HPDE6-E6E7 (cell line): ENCODE data around the gene MPST.
A peak's percentile ranks its signal among the peaks of the same experiment; 100 is the strongest.
"Not testable (repeated sequence)": the region's sequence is repeated elsewhere in the genome, so short reads cannot be mapped to it uniquely, and the experiment has no call there.

Experiments
- DNase-seq: peaks from one replicate; pipeline ENCODE4 v3.0.0; 2011; ENCODE audit warnings: missing footprints; ENCODE audit errors: extremely low spot score

MPST gene

DNA sequence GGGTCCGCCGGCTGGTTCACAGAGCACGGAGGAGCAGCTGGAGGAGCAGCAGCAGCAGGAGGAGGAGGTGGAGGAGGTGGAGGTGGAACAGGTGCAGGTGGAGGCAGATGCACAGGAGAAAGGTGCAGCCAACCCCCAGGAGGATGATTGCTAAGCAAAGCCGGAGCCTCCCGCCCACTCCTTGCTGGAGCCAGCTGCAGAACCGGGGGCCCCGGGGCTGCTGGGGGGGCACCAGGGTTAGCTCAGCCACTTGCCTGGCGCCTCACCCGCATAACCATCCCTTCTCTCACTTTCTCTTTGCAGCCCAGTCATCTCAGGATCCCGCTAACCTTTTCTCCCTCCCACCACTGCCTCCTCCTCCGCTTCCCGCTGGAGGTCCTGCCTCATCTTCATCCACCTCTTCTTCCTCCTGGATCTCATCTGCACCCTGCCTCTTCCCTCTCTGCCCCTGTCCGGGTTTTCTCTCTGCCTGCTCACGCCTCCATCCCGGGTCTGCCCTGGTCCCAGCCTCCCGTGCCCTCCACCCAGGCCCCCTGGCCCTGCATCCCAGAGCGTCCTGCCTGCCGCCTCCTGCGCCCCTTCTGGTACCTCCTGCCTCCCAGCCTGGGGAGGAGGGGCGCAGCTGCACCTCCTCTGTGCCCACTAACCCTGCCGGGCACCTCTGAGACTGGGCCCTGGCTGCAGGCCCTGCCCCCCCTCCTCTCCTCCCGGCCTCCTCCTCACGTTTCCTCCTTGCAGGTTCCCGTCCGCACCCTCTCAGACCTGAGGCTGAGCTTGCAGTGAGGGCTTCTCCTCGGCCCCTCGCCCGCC lies 41.5 kb downstream of the MPST start:
- no peak for DNase-seq

DNA sequence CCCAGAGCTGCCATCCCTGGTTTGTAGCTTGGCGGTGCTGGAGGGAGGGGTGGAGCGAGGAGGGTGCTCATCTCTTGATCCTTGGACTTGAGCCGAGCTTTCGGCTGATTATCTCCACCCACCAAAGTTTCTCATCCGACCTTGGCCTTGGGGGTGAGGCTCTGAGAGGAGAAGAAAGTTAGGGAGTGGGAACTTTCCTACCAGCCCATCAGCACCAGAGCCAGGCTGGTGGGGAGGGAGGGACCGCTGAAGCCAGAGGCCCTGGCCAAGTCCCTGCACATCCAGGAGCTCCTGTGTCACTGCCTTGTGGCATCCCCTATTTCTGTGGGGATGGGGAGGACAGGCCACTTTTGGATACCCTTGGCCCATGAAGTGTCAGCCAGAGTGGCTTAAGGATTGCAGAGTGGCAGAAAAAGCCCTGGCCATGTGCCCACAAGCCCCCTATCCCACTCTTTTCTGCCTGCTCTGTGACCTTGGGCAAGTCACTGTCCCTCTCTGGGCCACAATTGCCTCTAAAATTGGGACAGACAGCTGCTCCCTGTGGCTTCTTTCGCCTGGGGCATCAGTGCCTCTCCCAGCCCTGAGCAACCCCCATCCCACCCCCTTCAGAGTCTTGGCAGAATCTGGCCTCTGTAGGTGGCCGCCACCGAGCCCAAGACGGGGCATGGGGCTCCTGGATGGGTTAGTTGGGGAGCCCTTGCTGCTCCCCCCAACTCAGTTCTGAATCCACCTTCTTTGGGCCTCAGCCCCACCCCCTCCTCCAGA lies 42.3 kb downstream of the MPST start:
- no peak for DNase-seq

DNA sequence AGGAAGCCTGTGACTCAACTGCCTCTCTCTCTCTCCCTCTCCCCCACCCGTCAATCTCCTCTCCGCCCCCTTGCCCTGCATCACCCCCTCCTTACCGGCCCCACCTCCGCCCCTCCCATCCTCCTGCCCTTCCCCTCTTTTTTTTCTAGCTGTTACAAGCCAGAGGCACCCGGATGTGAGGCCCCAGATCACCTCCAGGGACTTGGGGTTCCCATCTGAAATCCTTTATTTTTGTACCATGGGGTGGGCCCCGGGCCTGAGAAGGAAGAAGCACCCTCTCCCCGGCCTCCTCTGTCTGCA lies 42.8 kb downstream of the MPST start:
- DNase-seq, result no peak

DNA sequence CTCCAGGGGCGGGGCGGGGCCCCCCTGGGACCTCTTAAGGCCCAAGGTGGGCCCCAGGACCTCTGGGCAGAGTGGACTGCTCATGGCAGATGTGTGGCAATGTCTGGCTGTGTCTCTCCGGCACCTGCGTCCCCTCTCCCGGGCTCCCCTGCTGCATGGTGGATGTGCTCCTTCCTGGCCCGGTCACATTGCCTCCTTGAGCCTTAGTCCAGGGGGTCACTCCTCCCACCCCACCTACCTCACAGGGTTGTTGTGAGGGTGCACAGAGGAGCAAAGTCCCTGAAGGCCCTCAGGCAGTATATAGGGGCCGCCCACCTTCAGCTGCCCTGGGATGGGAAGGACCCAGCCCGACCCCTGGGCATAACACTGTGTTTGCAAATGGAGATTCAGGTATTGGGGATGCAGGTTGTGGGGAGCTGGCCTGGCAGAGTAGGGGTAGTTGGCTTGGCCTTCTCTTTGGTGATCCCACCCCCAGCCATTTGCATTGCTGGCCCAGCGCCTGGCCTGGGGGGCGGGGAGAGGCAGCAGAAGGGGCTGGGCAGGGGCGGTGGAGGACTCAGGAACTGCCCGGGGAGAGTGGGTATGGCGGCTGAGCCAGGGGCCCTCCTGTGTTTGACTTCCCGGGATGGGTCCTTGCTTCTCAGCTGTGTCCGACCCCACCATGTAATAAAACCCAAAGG lies 43.3 kb downstream of the MPST start:
- DNase-seq, result no peak

DNA sequence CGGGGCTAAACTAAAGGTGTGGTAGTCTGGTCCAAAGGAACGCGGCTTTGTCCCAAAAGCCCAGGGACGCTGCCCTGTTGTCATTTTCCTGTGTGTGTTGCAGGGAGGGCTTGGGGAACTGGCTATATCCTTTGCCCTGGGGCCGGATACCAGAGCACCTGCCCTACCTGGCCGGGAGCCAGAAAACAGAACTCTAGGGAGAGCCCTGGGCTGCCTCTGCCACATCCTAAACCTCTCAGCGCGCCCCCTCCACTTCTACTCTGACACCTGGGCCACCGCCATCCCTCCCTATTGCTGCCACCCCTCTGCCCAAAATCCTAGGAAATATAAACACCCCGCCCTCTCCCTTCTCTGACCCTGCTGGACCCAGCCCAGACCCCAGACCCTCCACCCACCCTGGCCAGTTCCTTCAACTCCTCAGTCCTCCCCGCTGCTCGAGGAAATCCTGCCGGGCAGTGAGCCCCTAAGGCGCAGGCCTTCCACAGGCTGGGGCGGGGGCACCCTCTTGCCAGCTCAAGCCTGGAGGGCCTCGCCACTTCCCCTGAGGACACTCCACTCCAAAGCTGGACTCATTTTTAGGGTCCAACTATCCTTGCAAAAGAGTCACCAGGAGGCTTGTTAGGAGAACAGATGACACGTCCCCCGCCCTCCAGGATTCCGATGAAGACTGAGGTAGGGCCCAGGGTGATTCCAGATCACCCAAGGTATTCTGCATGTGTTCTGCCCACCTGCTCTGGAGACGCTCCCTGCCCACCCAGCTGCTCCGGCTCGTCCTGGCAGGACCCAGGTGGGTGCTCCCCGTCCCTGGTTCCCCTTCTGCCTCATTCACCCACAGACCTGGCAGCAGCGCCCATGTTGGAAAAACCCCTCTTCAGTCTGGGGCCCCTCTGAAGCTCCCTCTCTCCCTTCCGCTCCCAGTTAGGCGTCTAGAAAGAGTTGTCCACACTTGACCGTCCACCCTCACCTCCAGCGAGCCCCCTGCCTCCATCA lies 44.2 kb downstream of the MPST start:
- no peak for DNase-seq

DNA sequence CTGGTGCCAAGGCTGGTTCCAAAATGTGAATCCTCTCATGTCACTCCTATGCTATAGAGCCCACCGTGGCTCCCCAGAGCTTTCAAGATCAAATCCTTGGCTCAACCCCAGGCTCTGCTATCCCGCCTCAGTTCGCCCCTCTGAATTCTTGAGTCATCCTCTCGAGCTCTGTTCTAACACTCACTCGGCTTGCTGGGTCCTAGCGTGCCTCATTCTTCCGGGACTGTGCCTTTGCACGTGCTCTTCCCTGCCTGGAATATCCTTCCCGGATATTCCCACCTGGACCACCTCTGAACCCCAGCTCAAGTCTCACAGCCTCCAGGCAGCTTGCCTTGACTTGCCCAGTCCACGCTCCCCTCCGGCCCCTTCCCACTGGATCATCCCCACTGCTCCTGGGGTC lies 45.0 kb downstream of the MPST start:
- DNase-seq, result no peak

DNA sequence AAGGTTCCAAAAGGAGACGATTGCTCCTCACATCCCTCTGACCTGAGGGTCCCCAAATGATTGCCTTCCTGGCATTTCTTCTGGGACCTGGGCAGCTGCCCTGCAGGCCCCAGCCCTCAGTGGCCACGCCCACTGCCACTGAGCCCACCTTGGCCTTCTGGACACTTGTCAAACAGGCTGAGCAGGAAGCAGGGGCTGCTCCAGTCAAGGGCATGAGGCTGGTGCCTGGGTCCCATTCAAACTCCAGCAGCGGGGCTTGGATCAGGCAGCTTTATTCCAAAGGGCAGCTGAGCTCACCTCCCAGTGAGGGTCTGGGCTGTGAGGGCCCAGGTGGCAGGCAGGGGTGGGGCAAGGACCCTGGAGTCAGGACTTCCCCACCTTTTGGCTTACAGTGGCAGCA lies 45.6 kb downstream of the MPST start:
- no peak for DNase-seq

DNA sequence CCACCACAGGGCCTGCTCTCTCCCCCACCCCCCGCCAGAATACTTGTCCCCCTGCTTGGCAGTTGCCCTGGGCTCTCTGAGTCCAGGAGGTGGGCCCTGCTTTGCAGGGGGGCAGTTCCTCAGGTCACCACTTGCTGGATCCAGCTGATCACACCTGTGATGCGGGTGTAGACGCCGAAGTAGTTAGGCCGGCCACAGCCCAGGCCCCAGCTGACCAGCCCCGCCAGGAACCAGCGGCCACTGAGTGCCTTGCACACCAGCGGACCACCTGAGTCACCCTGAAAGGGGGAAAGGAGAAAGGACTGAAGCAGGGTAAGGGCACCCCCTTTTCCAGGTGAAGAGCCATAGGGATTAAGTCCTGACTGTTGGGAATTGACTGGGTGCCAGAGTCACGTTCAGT lies 46.4 kb downstream of the MPST start:
- no peak for DNase-seq

DNA sequence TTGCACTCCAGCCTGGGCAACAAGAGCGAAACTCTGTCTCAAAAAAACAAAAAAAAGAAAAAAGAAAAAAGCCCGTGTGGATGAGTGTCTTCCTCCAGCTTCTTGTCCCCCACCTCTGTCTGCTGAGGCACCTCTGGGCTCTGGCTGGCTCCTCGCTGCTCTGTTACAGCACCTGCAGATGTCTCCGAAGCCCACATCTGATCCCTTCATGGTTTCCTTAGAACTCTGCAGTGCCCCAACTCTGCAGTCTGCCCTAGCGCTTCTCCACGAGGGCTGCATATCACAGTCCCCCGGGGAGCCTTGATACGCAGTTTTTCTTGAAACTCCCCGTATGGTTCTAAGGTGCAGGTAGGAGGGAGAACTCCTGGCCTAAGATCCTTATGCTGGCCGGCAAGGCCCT lies 47.9 kb downstream of the MPST start:
- no peak for DNase-seq

DNA sequence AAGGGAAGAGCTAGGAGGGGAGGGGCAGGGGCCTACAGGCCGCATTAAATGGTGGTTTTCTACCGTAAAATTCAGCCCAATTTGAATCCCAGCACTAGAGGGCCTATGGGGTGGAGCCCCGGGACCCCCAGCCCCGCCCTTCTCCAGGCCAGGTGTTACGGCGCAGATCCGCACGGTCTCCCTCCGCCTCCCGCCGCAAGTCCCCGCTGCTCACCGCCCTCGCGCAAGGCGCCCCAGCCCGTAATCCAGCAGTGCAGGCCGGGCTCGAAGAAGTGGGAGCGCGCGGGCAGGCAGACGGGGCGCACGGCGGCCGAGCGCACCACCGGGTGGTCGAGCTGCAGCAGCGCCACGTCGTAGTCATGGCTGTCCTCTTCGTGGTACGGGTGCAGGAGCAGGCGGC lies 49.3 kb downstream of the MPST start:
- DNase-seq, result no peak

DNA sequence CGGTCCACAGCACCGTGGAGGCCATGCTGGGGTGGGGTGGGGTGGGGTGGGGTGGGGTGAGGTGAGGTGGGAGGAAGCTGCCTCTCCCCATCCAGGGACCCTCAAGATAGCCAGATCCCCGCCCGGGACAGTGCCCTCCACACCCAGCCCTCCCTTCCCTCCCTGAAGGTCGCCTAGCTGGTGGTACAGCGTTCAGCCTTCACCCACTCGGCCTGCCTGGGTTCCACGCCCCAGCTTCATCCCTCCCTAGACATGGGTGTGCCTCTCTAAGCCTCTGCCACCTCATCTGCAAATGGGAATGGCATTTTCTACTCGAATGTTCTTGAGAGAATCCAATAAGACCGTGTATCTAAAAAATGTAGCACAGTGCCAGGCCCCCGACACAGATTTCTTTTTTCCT lies 49.8 kb downstream of the MPST start:
- DNase-seq, result no peak

DNA sequence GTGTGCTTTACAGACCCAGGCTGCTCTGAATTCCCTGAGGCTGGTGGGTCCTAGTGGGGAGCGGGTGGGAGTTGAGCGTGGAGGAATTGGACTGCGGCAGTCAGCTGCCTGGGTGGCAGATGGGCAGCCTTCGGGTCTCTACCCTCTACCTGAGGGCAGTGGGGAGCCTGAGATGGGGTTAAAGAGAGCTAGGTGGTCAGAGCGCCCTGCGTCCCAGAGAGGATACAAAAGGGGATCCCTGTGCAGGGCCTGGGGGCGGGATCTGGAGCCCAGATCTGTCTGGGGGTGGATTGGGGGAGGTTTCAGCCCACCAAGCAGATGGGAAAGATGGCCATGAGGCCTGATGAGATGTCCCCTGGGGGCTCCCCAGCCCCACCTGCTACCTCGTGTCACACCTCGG lies 50.2 kb downstream of the MPST start:
- DNase-seq, result no peak

DNA sequence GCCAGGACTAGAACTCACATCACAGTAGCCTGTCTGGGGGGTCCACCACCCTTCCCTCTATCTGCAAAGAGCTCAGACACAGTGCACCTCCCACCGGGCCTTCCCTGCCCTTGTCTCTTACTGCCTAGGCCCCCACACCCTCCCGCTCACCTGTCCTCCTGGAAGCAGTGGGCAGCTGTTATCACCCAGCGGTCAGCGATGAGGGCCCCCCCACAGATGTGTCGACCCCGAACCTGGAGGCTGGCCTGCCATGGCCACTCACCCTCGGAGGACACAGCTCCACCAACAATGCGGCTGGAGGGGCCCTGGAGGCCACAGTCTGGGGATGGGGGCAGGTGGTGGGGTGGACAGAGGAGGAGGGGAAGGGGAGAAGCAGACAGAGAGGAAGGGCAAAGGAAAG lies 50.8 kb downstream of the MPST start:
- no peak for DNase-seq

DNA sequence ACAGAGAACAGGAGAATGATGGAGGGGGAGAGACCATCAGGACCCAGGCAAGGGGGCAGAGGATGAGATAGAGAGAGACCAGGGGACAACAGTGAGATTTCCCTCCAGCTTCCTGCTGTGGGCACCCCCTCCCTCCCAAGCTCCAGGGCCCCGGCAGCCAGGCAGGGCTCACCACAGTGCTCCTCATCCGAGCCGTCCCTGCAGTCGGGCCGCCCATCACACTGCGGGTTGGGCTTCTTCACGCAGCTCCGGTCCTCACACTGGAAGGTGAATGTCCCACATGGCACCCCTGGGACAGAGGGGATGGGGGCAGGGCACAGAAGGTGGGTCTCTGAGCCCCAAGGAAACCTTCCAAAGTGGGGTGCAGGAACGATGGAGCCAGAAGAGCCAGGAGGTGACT lies 51.2 kb downstream of the MPST start:
- no peak for DNase-seq

DNA sequence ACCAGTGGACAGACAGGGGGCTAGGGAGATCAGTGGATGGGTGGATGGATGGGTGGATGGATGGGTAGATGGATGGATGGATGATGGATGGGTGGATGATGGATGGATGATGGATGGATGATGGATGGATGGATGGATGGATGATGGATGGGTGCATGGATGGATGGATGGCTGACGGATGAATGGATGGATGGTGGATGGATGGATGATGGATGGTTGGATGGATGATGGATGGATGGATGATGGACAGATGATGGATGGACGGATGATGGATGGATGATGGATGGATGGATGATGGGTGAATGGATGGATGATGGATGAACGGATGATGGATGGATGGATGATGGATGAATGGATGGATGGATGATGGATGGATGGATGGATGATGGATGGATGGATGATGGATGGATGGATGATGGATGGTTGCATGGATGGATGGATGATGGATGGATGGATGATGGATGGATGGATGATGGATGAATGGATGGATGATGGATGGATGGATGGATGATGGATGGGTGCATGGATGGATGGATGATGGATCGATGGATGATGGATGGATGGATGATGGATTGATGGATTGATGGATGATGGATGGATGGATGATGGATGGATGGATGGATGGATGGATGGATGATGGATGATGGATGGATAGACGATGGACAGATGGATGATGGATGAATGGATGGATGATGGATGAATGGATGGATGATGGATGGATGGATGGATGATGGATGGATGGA lies 52.5 kb downstream of the MPST start:
- DNase-seq, result not testable (repeated sequence)

DNA sequence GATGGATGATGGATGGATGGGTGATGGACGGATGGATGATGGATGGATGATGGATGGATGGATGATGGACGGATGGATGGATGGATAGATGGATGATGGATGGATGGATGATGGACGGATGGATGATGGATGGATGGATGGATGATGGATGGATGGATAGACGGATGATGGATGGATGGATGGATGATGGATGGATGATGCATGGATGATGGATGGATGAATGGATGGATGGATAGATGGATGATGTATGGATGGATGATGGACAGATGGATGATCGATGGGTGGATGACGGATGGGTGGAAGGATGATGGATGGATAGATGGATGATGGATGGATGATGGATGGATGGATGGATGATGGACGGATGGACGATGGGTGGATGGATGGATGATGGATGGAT lies 53.1 kb downstream of the MPST start:
- no peak for DNase-seq

DNA sequence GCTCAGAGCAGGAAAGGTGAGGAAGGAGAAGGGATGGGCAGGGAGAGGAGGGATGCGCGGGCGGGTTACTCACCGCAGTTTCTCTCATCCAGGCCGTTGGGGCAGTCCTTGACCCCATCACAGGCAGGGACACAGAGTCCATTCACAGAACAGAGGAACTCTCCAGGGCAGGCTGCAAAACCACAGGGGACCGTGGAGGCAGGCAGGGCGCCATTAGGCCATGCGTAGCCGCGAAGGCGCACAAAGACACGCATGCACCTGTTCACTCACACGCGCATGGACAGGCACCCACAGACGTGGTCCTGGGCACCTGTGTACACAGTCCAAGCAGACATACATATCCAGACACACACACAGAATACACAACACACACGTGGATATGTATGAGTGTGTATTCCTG lies 55.0 kb downstream of the MPST start:
- DNase-seq, result no peak

DNA sequence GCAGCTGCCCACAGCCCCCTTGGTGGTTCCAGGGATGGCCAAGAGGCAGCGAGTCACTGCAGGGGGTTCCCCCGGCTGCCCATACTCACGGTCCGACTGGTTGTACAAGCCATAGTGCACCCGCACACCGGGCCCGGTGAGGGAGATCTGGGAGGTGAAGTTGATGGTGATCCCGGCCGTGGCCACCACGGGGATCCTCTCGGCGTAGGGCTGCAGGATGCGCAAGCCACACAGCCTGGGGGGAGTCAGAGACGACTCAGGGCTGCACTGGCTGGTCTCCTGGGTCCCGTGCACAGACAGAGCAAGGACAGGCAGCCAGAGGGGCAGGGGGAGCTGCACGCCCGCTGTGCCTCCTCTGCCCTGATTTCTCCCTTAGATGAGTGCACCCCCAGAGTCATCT lies 55.5 kb downstream of the MPST start:
- no peak for DNase-seq

DNA sequence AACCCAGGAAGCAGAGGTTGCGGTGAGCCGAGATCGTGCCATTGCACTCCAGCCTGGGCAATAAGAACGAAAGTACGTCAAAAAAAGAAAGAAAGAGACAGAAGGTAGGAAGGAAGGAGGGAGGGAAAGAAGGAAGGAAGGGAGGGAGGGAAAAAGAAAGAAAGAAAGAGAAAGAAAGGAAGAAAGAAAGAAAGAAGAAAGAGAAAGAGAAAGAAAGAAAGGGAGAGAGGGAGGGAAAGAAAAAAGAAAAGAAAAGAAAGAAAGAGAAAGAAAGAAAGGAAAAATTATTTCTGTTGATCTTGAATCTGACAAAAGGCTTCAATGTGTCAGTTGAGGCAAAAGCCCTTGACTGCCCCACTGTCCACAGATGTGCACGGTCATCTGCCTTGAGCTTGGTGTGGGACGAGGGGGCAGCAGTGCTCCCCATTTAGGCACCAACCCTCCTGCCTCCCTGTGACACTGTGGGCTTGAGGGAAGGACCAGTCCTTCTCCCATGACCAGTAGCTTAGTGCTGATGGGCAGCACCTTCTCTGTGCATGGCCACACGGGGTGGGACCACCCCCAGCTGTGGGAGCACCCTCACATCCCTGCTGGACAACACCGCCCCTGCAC lies 56.4 kb downstream of the MPST start:
- no peak for DNase-seq

DNA sequence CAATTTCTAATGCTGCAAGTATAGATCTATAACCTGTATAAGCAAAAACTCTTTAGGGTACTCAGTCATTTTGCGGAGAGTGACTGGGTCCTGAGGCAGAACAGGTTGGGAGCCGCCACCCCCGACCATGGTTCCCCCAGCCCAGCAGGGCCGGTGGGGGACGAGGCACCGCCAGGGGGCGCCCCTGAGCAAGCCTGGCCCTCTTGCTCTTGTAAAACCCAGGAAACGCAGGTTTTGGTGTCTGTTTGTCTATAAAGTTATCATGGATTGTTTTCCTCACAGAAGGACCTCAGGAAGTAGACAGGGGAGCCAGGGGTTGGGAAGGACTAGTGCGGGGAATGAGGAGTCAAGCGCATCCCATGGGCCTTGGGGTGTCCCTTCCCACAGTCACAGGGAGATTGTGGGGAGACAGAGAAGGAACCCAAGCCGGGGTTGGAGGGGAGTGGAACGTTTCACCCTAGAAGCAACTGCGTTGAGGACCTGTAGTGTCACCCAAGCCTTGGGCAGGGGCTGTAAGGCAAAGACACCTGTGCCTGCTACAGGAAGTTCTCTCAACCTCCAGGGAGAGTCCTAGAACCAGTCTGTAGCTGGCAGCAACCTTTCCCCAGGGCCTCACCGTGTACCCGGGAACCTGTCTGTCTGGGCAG lies 58.4 kb downstream of the MPST start:
- peak; percentile 50 for DNase-seq
